WERI-Rb-1 (cell line): ENCODE measurements around the gene GNAI2.

Experiments
- DNase-seq: peaks from one replicate; pipeline ENCODE4 v3.0.0-alpha.2; 2020
- H3K27ac ChIP-seq: fragments of 250-450 bp; sonication (Bioruptor Pico); 2 replicates; pipeline ENCODE4 v1.5.1; 2020; ENCODE audit warnings: mild to moderate bottlenecking, moderate library complexity
- H3K27me3 ChIP-seq: fragments of 250-450 bp; sonication (Bioruptor Pico); 2 replicates; pipeline ENCODE4 v1.5.1; 2021; ENCODE audit warnings: mild to moderate bottlenecking, low read depth, moderate library complexity; ENCODE audit not compliant: insufficient read depth, severe bottlenecking
- H3K36me3 ChIP-seq: fragments of 250-450 bp; sonication (Bioruptor Pico); 2 replicates; pipeline ENCODE4 v1.5.1; 2020; ENCODE audit warnings: mild to moderate bottlenecking, moderate library complexity
- H3K4me3 ChIP-seq: 2 replicates; pipeline ENCODE4 v1.5.1; 2011; ENCODE audit warnings: low read depth, mild to moderate bottlenecking, control low read depth, low read length
- H3K9me3 ChIP-seq: fragments of 250-450 bp; sonication (Bioruptor Pico); 2 replicates; pipeline ENCODE4 v1.5.1; 2021; ENCODE audit warnings: mild to moderate bottlenecking, moderate library complexity; ENCODE audit not compliant: severe bottlenecking
- TF ChIP-seq, protein P1 (sequence below): IDR thresholded peaks from 2 replicates; pipeline ENCODE4 v1.5.1; 2011; ENCODE audit warnings: low read depth, mild to moderate bottlenecking, control low read depth, inconsistent platforms, low read length

Gene GNAI2

GRCh38 chr3:50203809-50204803, 31.9 kb upstream of the GNAI2 start:
- H3K36me3 ChIP-seq = no peaks in the 10 kb centered on the region; the same call in 1 of the 2 replicates
- TF ChIP-seq, protein P1, sequence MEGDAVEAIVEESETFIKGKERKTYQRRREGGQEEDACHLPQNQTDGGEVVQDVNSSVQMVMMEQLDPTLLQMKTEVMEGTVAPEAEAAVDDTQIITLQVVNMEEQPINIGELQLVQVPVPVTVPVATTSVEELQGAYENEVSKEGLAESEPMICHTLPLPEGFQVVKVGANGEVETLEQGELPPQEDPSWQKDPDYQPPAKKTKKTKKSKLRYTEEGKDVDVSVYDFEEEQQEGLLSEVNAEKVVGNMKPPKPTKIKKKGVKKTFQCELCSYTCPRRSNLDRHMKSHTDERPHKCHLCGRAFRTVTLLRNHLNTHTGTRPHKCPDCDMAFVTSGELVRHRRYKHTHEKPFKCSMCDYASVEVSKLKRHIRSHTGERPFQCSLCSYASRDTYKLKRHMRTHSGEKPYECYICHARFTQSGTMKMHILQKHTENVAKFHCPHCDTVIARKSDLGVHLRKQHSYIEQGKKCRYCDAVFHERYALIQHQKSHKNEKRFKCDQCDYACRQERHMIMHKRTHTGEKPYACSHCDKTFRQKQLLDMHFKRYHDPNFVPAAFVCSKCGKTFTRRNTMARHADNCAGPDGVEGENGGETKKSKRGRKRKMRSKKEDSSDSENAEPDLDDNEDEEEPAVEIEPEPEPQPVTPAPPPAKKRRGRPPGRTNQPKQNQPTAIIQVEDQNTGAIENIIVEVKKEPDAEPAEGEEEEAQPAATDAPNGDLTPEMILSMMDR = no peak
- DNase-seq = peak; percentile 88
- no peaks in the 10 kb centered on the region for H3K27me3 ChIP-seq
- no peaks in the 10 kb centered on the region for H3K9me3 ChIP-seq
- peak overlapping the region; percentile 37 for H3K4me3 ChIP-seq
- H3K27ac ChIP-seq = peak overlapping the region; percentile 83

- H3K27me3 ChIP-seq = no peaks in the 10 kb centered on the region
- peak within 1 kb of the TSS; percentile 81 for H3K4me3 ChIP-seq
- H3K27ac ChIP-seq = peak within 1 kb of the TSS; percentile 83
- peak; percentile 69 for DNase-seq
- H3K36me3 ChIP-seq = no peaks in the 10 kb centered on the region; the same call in 1 of the 2 replicates
- no peaks in the 10 kb centered on the region for H3K9me3 ChIP-seq
- TF ChIP-seq, protein P1 = no peak
Measured at GRCh38 chr3:50204804-50205412, 31.1 kb upstream of the GNAI2 start, which contains the start of gene SLC38A3. Gene SLC38A3, plus strand, starts transcription at chr3:50205271. Its CDS starts 8,929 bp downstream, at chr3:50214200.

DNA sequence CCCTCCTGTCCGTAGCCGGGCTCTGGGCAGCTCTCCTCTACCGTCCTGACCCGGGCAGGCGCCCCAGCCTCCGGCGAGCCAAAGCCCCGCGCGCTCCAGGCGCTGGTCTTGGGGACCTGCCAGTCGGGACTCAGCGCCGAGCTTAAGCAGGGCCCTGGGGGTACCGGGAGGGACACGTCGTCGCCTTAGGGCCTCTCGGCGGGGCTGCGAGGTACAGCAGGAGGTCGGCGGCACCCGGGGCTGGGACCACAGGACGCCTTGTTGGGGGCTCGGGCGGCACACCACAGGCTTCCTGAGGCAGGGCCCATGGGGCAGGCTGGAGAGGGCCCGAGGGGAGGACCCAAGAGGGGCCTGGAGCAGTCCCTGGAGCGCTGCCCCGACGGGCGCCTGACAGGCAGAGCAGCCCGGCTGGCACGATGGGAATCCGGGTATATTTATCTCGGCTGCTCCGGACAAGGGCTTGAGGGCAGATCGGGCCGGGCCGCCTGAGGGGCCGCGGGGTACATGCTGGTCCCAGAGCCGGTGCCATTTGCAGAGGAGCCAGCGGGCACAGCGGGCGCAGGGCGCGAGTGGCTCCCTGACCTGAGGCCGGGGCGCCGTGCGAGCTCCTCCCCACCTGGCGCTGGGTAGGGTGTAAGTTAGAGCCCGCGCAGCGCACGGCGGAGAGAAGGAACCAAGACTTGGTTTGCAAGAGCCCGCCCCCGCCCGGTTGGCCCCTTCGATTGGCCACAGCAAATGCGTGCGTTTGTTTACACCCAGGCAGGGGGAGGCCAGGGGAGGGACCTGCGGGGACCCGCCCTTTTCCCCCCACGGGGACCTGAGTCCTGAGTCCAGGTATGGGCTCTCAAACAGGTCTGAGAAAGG, 30.4 kb upstream of the GNAI2 start:
- Histone ChIP-seq H3K27me3 (no peaks in the 10 kb centered on the region), H3K9me3 (no peaks in the 10 kb centered on the region), H3K27ac (peak overlapping the region; percentile 83), H3K36me3 (no peaks in the 10 kb centered on the region; the same call in 1 of the 2 replicates), H3K4me3 (peak overlapping the region; percentile 81)
- TF ChIP-seq, protein P1 = no peak
- peak; percentile 89 for DNase-seq

GRCh38 chr3:50207359-50208042, 28.5 kb upstream of the GNAI2 start:
- Histone ChIP-seq H3K4me3 (no peak overlapping the region), H3K9me3 (no peaks in the 10 kb centered on the region), H3K27me3 (no peaks in the 10 kb centered on the region), H3K27ac (no peak overlapping the region; the same call in 1 of the 2 replicates), H3K36me3 (no peaks in the 10 kb centered on the region; the same call in 1 of the 2 replicates)
- TF ChIP-seq, protein P1 = no peak
- peak; percentile 6 for DNase-seq
